GM23248 (cell line): ENCODE results near the gene INPP5A. TPM values are rescaled to one million over a fixed set of nuclear protein-coding genes. Genes with fewer than 3 reads are reported as not detected.

Experiments
- DNase-seq: peaks from one replicate; pipeline ENCODE4 v3.0.0-alpha.2; 2015
- H2AFZ ChIP-seq: fragments of 200-600 bp; sonication (generic); 2 replicates; pipeline ENCODE4 v1.6.1; 2016; ENCODE audit warnings: antibody characterized with exemption
- H3F3A ChIP-seq: fragments of 200-600 bp; sonication (generic); 2 replicates; pipeline ENCODE4 v1.6.1; 2016; ENCODE audit warnings: mild to moderate bottlenecking, antibody characterized with exemption, mixed run types; ENCODE audit not compliant: insufficient read depth
- H3K27ac ChIP-seq: fragments of 200-600 bp; sonication (generic); 2 replicates; pipeline ENCODE4 v1.5.1; 2016; ENCODE audit warnings: mild to moderate bottlenecking
- H3K27me3 ChIP-seq: fragments of 200-600 bp; sonication (generic); replicated peaks from 2 replicates; pipeline ENCODE4 v1.6.1; 2016; ENCODE audit warnings: mild to moderate bottlenecking; ENCODE audit not compliant: insufficient read depth
- H3K36me3 ChIP-seq: fragments of 200-600 bp; sonication (generic); 2 replicates; pipeline ENCODE4 v1.6.1; 2016; ENCODE audit warnings: low read depth, mild to moderate bottlenecking
- H3K4me1 ChIP-seq: fragments of 200-600 bp; sonication (generic); 2 replicates; pipeline ENCODE4 v1.6.1; 2016; ENCODE audit warnings: mild to moderate bottlenecking; ENCODE audit not compliant: insufficient read depth
- H3K4me2 ChIP-seq: fragments of 200-600 bp; sonication (generic); one replicate; pipeline ENCODE4 v1.6.1; 2016; ENCODE audit warnings: mild to moderate bottlenecking; ENCODE audit not compliant: unreplicated experiment
- H3K4me3 ChIP-seq: fragments of 200-600 bp; sonication (generic); 2 replicates; pipeline ENCODE4 v1.5.1; 2016; ENCODE audit warnings: mild to moderate bottlenecking
- H3K79me2 ChIP-seq: fragments of 200-600 bp; sonication (generic); 2 replicates; pipeline ENCODE4 v1.6.1; 2016; ENCODE audit warnings: mild to moderate bottlenecking; ENCODE audit not compliant: insufficient read depth
- H3K9ac ChIP-seq: fragments of 200-600 bp; sonication (generic); 2 replicates; pipeline ENCODE4 v1.6.1; 2016; ENCODE audit warnings: mild to moderate bottlenecking
- H3K9me2 ChIP-seq: fragments of 200-600 bp; sonication (generic); 2 replicates; pipeline ENCODE4 v1.6.1; 2016; ENCODE audit warnings: mixed run types, mild to moderate bottlenecking, moderate library complexity; ENCODE audit not compliant: insufficient read depth
- H3K9me3 ChIP-seq: fragments of 200-600 bp; sonication (generic); one replicate; pipeline ENCODE4 v1.6.1; 2017; ENCODE audit warnings: low read depth
- H4K20me1 ChIP-seq: fragments of 200-600 bp; sonication (generic); 2 replicates; pipeline ENCODE4 v1.6.0; 2016; ENCODE audit not compliant: insufficient read depth
- EZH2 ChIP-seq: fragments of 200-600 bp; sonication (generic); IDR thresholded peaks from 2 replicates; pipeline ENCODE4 v1.6.1; 2018; ENCODE audit warnings: antibody characterized with exemption, mild to moderate bottlenecking; ENCODE audit not compliant: insufficient read depth, poor library complexity, severe bottlenecking
- EZH2phosphoT487 ChIP-seq: fragments of 200-600 bp; sonication (generic); IDR thresholded peaks from 2 replicates; pipeline ENCODE4 v1.6.1; 2018; ENCODE audit warnings: antibody characterized with exemption, moderate library complexity, mild to moderate bottlenecking, low read depth; ENCODE audit not compliant: insufficient read depth
- WGBS, 2 experiments: methylation state at CpG; one replicate each; pipeline ENCODE4 v1.1.6; 2015 to 2017; ENCODE audit warnings: low lambda C conversion rate in 2 of 2, low coverage in 1 of 2; ENCODE audit errors: missing lambda C conversion rate in 2 of 2; 5-methylcytosine and 5-hydroxymethylcytosine counted together
- in situ Hi-C: fragments of 300-500 bp; cut with MboI; formaldehyde crosslinking; loops from 2 replicates; pipeline ENCODE4 v1.15.0; 2020
- polyA plus RNA-seq: library from polyadenylated mRNA; unstranded; fragments of >200 nt; fragmentation: Nextera tagmentation; extraction: Ambion mirVana; gene quantifications from 2 replicates; pipeline ENCODE4 v1.2.1, GENCODE V29; 2016
- total RNA-seq: library from RNA; depleted of rRNA; stranded (reverse); fragments of >200 nt; shearing (Covaris generic); gene quantifications from 2 replicates; pipeline ENCODE4 v1.2.3, GENCODE V29; 2014

Gene INPP5A
- total and polyA plus RNA-seq, 2 experiments from 2014 or later, result 2.3 to 35.2 TPM

- Histone ChIP-seq H3K4me2 (no peak overlapping the region), H4K20me1 (no peaks in the 10 kb centered on the region)
- WGBS, 2 experiments, result 92 to 94% methylated on average over 23 of the region's 23 CpGs
These were observed 137.6 kb downstream of the INPP5A start for GRCh38 chr10:132675031-132675740.

GRCh38 chr10:132676193-132676891 lies 138.8 kb downstream of the INPP5A start:
- 85 to 90% methylated on average over 17 of the region's 17 CpGs for WGBS, 2 experiments
- no peaks in the 10 kb centered on the region for H4K20me1 ChIP-seq
- DNase-seq, result no peak

More at GRCh38 chr10:132675031-132675740, 137.6 kb downstream of the INPP5A start:
- Histone ChIP-seq H3K9me2 (0 out of 2 replicates have a peak, but pooled peaks cover 3% of the 10 kb centered on the region), H3K9me3 (no peaks in the 10 kb centered on the region), H3K79me2 (no peaks in the 10 kb centered on the region), H3K27me3 (no peaks in the 10 kb centered on the region), H3F3A (no peaks in the 10 kb centered on the region), H3K27ac (no peak overlapping the region), H3K4me3 (no peak overlapping the region), H3K4me1 (no peaks in the 10 kb centered on the region), H3K9ac (no peak overlapping the region), H2AFZ (no peak overlapping the region), H3K36me3 (no peaks in the 10 kb centered on the region)
- TF ChIP-seq EZH2 (no peak), EZH2phosphoT487 (no peak)
- in situ Hi-C loops, result no loop called here
- no peak for DNase-seq

GRCh38 chr10:132677096-132677472 lies 139.5 kb downstream of the INPP5A start:
- no peaks in the 10 kb centered on the region for H3K79me2 ChIP-seq
- no peaks in the 10 kb centered on the region for H3K27me3 ChIP-seq
- H4K20me1 ChIP-seq, result no peaks in the 10 kb centered on the region
- H3K4me2 ChIP-seq, result no peak overlapping the region
- no peaks in the 10 kb centered on the region for H3K36me3 ChIP-seq
- 69 to 82% methylated on average over 4 of the region's 4 CpGs for WGBS, 2 experiments
- in situ Hi-C loops, result no loop called here
- no peaks in the 10 kb centered on the region for H3K9me3 ChIP-seq
- H3K27ac ChIP-seq, result no peak overlapping the region
- no peak overlapping the region for H2AFZ ChIP-seq
- no peaks in the 10 kb centered on the region for H3F3A ChIP-seq
- H3K9me2 ChIP-seq, result no peaks in the 10 kb centered on the region
- no peak for DNase-seq
- H3K4me3 ChIP-seq, result no peak overlapping the region
- H3K4me1 ChIP-seq, result no peaks in the 10 kb centered on the region
- H3K9ac ChIP-seq, result no peak overlapping the region
- TF ChIP-seq EZH2phosphoT487 (no peak), EZH2 (no peak)

More at GRCh38 chr10:132676193-132676891, 138.8 kb downstream of the INPP5A start:
- no peaks in the 10 kb centered on the region for H3F3A ChIP-seq
- H3K79me2 ChIP-seq, result no peaks in the 10 kb centered on the region
- H3K9ac ChIP-seq, result no peak overlapping the region
- H2AFZ ChIP-seq, result no peak overlapping the region
- no peaks in the 10 kb centered on the region for H3K4me1 ChIP-seq
- in situ Hi-C loops, result no loop called here
- TF ChIP-seq EZH2 (no peak), EZH2phosphoT487 (no peak)
- no peak overlapping the region for H3K27ac ChIP-seq
- no peaks in the 10 kb centered on the region for H3K9me3 ChIP-seq
- H3K4me3 ChIP-seq, result no peak overlapping the region
- H3K9me2 ChIP-seq, result 0 out of 2 replicates have a peak, but pooled peaks cover 3% of the 10 kb centered on the region
- H3K4me2 ChIP-seq, result no peak overlapping the region
- H3K36me3 ChIP-seq, result no peaks in the 10 kb centered on the region
- no peaks in the 10 kb centered on the region for H3K27me3 ChIP-seq

- H3F3A ChIP-seq, result no peaks in the 10 kb centered on the region
- no peaks in the 10 kb centered on the region for H3K36me3 ChIP-seq
- no peaks in the 10 kb centered on the region for H3K9me2 ChIP-seq
- no peaks in the 10 kb centered on the region for H3K9me3 ChIP-seq
- H3K4me3 ChIP-seq, result no peak overlapping the region
- H3K4me1 ChIP-seq, result no peaks in the 10 kb centered on the region
- no peak overlapping the region for H3K9ac ChIP-seq
- TF ChIP-seq EZH2 (no peak), EZH2phosphoT487 (no peak)
- no peak overlapping the region for H3K4me2 ChIP-seq
- H3K27ac ChIP-seq, result no peak overlapping the region
- no peak overlapping the region for H2AFZ ChIP-seq
- no peaks in the 10 kb centered on the region for H4K20me1 ChIP-seq
- in situ Hi-C loops, result no loop called here
- H3K27me3 ChIP-seq, result no peaks in the 10 kb centered on the region
- no peaks in the 10 kb centered on the region for H3K79me2 ChIP-seq
- no peak for DNase-seq
- 93% methylated on average over 36 of the region's 36 CpGs for WGBS, 2 experiments
These were observed 140.1 kb downstream of the INPP5A start for GRCh38 chr10:132677473-132678227.
